GM12878 (cell line): ENCODE results near the gene SARM1.

ENCODE experiments used
- ATF2 ChIP-seq: IDR thresholded peaks from 2 replicates; pipeline ENCODE4 v1.6.1; 2012; ENCODE audit warnings: low read length, inconsistent platforms
- BACH1 ChIP-seq: fragments of 450-650 bp; IDR thresholded peaks from 2 replicates; pipeline ENCODE4 v1.6.1; 2017; ENCODE audit warnings: mild to moderate bottlenecking, borderline replicate concordance
- EP300 ChIP-seq, 2 experiments: fragments of 150-350 bp in 1 of 2; IDR thresholded peaks; 2 replicates each; pipeline ENCODE4 v1.6.1; 2011 to 2012; ENCODE audit warnings: low read depth in 2 of 2, low read length in 2 of 2, borderline replicate concordance in 1 of 2, improper control_type of control experiment in 1 of 2, inconsistent platforms in 1 of 2; ENCODE audit not compliant: control insufficient read depth in 1 of 2
- GABPA ChIP-seq: IDR thresholded peaks from 2 replicates; pipeline ENCODE4 v1.6.1; 2014; ENCODE audit warnings: antibody characterized with exemption, low read depth, mild to moderate bottlenecking, inconsistent platforms
- POLR2A ChIP-seq: IDR thresholded peaks from 2 replicates; pipeline ENCODE4 v1.6.1; 2011; ENCODE audit warnings: low read depth, mild to moderate bottlenecking, low read length
- RBBP5 ChIP-seq: fragments of 200-600 bp; sonication (generic); conservative IDR thresholded peaks from 2 replicates; pipeline ENCODE4 v1.6.1; 2016
- ZNF687 ChIP-seq: fragments of 450-650 bp; IDR thresholded peaks from 2 replicates; pipeline ENCODE4 v1.6.1; 2017; ENCODE audit warnings: mild to moderate bottlenecking, moderate library complexity

DNA sequence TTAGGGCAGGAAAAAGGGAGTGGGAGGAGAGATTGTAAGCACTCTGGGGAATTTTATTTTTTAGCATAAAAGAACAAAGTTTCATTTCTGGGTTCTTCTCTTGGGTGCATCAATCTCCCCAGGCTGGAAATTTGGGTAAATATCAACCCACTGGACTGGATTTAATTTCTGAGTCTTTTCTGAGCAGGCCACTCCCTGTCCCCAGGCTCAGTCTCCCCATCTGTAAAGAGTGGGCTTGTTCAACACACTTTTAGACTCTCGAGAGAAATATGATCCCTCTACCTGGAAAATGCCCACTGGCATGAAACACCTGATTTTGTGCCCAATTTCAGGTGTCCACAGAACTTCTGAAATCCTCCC lies 770 bp upstream of the SARM1 start:
- TF ChIP-seq ATF2 (no peak), RBBP5 (no peak), EP300 (IDR thresholded peaks at IDR 0.05; ENCODE audit: borderline replicate concordance in 1 of 2, control insufficient read depth in 1 of 2, low read depth in 2 of 2, low read length in 2 of 2) (no peak), BACH1 (no peak), ZNF687 (no peak), GABPA (no peak), POLR2A (no peak)
